Effector memory CD4-positive, alpha-beta T cell (primary cell): ENCODE measurements around the gene FRMD4B.
"Not testable (repeated sequence)": the region's sequence is repeated elsewhere in the genome, so short reads cannot be mapped to it uniquely, and the experiment has no call there.

ENCODE experiments used
- DNase-seq, 3 donors: peaks; one replicate each; pipeline ENCODE4 v3.0.0-alpha.2; 2020
- H3K27ac ChIP-seq: 2 replicates; pipeline ENCODE4 v1.7.0; 2013; ENCODE audit warnings: mild to moderate bottlenecking, low read length, moderate library complexity; ENCODE audit not compliant: insufficient read depth, poor library complexity, severe bottlenecking
- H3K27me3 ChIP-seq: replicated peaks from 2 replicates; pipeline ENCODE4 v1.7.0; 2013; ENCODE audit warnings: mild to moderate bottlenecking, low read length; ENCODE audit not compliant: insufficient read depth, control insufficient read depth, poor library complexity, severe bottlenecking
- H3K36me3 ChIP-seq: 2 replicates; pipeline ENCODE4 v1.7.0; 2013; ENCODE audit warnings: mild to moderate bottlenecking, low read length, moderate library complexity; ENCODE audit not compliant: control insufficient read depth, insufficient read depth
- H3K4me1 ChIP-seq: 2 replicates; pipeline ENCODE4 v1.7.0; 2013; ENCODE audit warnings: low read length, mild to moderate bottlenecking; ENCODE audit not compliant: control insufficient read depth, insufficient read depth, poor library complexity, severe bottlenecking
- H3K4me3 ChIP-seq: 2 replicates; pipeline ENCODE4 v1.7.0; 2013; ENCODE audit warnings: low read length, low read depth, mild to moderate bottlenecking; ENCODE audit not compliant: insufficient read depth, poor library complexity, severe bottlenecking
- H3K9me3 ChIP-seq: 2 replicates; pipeline ENCODE4 v1.7.0; 2013; ENCODE audit warnings: mild to moderate bottlenecking, low read length, moderate library complexity; ENCODE audit not compliant: control insufficient read depth

FRMD4B gene

DNA sequence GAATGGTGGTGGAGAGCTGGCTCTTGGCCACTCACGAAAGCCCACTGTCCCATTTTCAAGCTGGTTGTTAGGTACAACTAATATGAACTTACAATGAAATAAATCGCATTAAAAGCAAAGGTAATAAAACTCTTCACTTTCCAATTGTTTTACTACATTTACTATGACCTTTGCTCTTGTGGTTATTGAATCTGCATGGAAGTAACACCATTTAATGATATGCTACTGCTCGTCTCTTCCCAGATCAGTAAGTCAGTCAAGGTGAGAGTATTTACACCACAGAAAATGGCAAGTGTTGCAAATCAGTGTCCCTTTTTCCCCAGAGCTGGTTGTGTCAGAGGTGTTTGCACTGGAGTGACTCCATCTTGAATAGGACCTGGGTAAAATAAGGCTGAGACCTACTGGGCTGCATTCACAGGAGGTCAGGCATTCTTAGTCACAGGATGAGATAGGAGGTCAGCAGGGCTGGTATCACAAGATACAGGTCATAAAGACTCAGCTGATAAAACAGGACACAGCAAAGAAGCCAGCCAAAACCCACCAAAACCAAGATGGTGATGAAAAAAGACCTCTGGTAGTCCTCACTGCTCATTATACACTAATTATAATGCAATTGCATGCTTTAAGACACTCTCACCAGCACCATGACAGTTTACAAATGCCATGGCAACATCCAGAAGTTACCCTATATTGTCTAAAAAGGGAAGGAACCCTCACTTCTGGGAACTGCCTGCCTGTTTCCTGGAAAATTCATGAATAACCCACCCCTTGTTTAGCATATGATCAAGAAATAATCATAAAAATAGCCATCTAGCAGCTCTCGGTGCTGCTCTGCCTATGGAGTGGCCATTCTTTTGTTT is 57.6 kb downstream of the FRMD4B start:
- Histone ChIP-seq H3K9me3 (no peaks in the 10 kb centered on the region), H3K27me3 (no peaks in the 10 kb centered on the region), H3K4me3 (no peak overlapping the region), H3K36me3 (no peaks in the 10 kb centered on the region), H3K4me1 (peaks cover 3% of the 10 kb centered on the region), H3K27ac (no peak overlapping the region)
- DNase-seq = no peak

GRCh38 chr3:69326855-69327300 is 59.0 kb downstream of the FRMD4B start:
- no peaks in the 10 kb centered on the region for H3K9me3 ChIP-seq
- H3K36me3 ChIP-seq = no peaks in the 10 kb centered on the region
- H3K27me3 ChIP-seq = no peaks in the 10 kb centered on the region
- peak overlapping the region; percentile 1 for H3K4me3 ChIP-seq
- DNase-seq = no peak
- no peak overlapping the region for H3K27ac ChIP-seq
- H3K4me1 ChIP-seq = peaks cover 3% of the 10 kb centered on the region

DNA sequence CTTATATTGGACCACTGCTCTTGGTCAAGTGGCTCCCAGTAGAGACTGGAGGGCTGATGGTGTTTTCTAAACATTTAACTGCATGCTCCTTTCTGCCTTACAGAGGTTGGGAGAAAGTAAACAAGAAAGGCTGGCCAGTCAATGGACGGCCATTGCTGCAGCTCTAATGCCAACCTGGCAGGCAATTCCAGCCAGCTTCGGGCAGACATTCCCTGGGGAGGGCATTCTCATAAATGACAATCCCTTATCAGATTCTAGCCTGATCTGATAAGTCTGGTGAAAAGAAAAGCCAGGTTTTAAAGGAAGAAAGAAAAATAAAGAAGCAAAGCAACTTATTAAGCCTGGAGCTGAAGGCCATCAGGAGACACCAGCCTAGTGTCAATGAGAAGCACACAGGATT is 60.7 kb downstream of the FRMD4B start:
- Histone ChIP-seq H3K27ac (no peak overlapping the region), H3K9me3 (no peaks in the 10 kb centered on the region), H3K36me3 (no peaks in the 10 kb centered on the region), H3K4me1 (peaks cover 3% of the 10 kb centered on the region), H3K4me3 (no peak overlapping the region), H3K27me3 (no peaks in the 10 kb centered on the region)
- DNase-seq = no peak

GRCh38 chr3:69324362-69325025 is 61.4 kb downstream of the FRMD4B start:
- no peak for DNase-seq
- no peak overlapping the region for H3K4me3 ChIP-seq

GRCh38 chr3:69323941-69324340 is 61.9 kb downstream of the FRMD4B start:
- DNase-seq = no peak
- no peak overlapping the region for H3K27ac ChIP-seq
- no peaks in the 10 kb centered on the region for H3K9me3 ChIP-seq
- H3K4me3 ChIP-seq = no peak overlapping the region
- H3K36me3 ChIP-seq = no peaks in the 10 kb centered on the region
- H3K4me1 ChIP-seq = peaks cover 3% of the 10 kb centered on the region
- H3K27me3 ChIP-seq = no peaks in the 10 kb centered on the region

More at GRCh38 chr3:69324362-69325025, 61.4 kb downstream of the FRMD4B start:
- no peaks in the 10 kb centered on the region for H3K9me3 ChIP-seq
- no peak overlapping the region for H3K27ac ChIP-seq
- H3K4me1 ChIP-seq = peaks cover 3% of the 10 kb centered on the region
- H3K27me3 ChIP-seq = no peaks in the 10 kb centered on the region
- H3K36me3 ChIP-seq = no peaks in the 10 kb centered on the region

DNA sequence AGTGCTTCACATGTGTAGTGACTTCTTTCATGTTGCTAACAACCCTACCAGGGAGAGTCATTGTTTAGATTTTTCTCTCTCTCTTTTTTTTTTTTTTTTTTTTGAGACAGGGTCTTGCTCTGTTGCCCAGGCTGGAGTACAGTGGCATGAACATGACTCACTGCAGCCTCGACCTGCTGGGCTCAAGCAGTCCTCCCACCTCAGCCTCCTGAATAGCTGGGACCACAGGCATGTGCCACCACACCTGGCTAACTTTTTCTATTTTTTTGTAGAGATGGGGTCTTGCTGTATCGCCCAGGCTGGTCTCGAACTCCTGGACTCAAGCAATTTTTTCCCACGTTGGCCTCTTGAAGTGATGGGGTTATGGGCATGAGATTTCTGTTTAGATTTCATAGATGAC is 63.4 kb downstream of the FRMD4B start:
- not testable (repeated sequence) for H3K4me1 ChIP-seq, H3K36me3 ChIP-seq, H3K27me3 ChIP-seq, H3K27ac ChIP-seq, DNase-seq, H3K4me3 ChIP-seq, H3K9me3 ChIP-seq

DNA sequence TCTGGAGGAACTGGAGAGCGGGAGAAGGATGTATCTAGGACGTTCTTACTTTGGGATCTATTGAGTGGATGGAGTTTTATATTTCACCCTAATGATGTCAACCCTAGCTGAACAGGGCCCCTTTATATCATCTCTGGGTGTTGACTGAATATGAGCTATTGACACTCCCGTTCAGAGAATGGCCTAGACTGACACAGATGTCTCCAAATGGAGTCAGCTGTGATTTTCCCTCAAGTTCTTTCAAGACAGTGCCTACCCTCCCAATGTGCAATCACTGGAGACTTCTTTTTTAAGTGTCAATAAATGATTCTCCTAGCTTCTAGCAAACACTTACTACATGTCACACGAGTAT is 63.8 kb downstream of the FRMD4B start:
- Histone ChIP-seq H3K4me1 (no peaks in the 10 kb centered on the region), H3K9me3 (no peaks in the 10 kb centered on the region), H3K27me3 (no peaks in the 10 kb centered on the region), H3K36me3 (no peaks in the 10 kb centered on the region), H3K4me3 (no peak overlapping the region), H3K27ac (no peak overlapping the region)
- no peak for DNase-seq

GRCh38 chr3:69321301-69322157 is 64.4 kb downstream of the FRMD4B start:
- Histone ChIP-seq H3K4me1 (no peaks in the 10 kb centered on the region), H3K36me3 (no peaks in the 10 kb centered on the region), H3K9me3 (no peaks in the 10 kb centered on the region), H3K27ac (no peak overlapping the region), H3K4me3 (no peak overlapping the region), H3K27me3 (no peaks in the 10 kb centered on the region)
- DNase-seq = no peak

DNA sequence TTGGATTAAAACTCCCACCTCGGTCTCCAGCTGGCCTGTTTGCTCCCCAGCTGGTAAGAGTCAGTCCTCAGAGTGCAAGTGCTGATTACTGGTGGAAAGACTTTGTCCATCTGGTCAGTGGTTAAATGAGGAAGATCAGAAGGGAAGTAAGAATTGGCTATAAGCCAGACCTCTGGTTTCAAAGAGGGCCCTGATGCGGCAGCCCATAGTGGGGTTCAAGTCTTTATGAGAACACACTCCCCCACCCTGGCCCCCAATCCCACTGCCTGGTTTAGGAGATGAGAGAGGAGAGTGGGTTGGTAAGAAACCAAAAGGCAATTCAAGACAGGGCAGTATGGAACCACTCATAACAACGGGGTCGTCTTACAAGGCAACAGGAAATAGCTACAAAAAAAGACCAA is 65.0 kb downstream of the FRMD4B start:
- H3K9me3 ChIP-seq = no peaks in the 10 kb centered on the region
- no peak for DNase-seq
- H3K36me3 ChIP-seq = no peaks in the 10 kb centered on the region
- no peaks in the 10 kb centered on the region for H3K27me3 ChIP-seq
- H3K27ac ChIP-seq = no peak overlapping the region
- H3K4me1 ChIP-seq = no peaks in the 10 kb centered on the region
- no peak overlapping the region for H3K4me3 ChIP-seq
